Keratinocyte (primary cell): ENCODE results near the gene TGFBI.

Experiments used
- CTCF ChIP-seq, 3 experiments: IDR thresholded peaks in 1 of 3; conservative IDR thresholded peaks in 1 of 3; optimal IDR thresholded peaks in 1 of 3; 2 replicates in 2 of 3; 3 replicates in 1 of 3; pipeline versions ENCODE3 to v1.5.1; 2011; ENCODE audit warnings: low read length in 3 of 3, mild to moderate bottlenecking in 3 of 3, moderate library complexity in 2 of 3, control low read depth in 1 of 3, inconsistent platforms in 1 of 3; ENCODE audit not compliant: insufficient read depth in 2 of 3; ENCODE audit errors: extremely low read depth in 1 of 3
- EZH2 ChIP-seq: IDR thresholded peaks from one replicate; pipeline ENCODE4 v1.6.1; 2012; ENCODE audit warnings: inconsistent platforms, mild to moderate bottlenecking, low read length, moderate library complexity

DNA sequence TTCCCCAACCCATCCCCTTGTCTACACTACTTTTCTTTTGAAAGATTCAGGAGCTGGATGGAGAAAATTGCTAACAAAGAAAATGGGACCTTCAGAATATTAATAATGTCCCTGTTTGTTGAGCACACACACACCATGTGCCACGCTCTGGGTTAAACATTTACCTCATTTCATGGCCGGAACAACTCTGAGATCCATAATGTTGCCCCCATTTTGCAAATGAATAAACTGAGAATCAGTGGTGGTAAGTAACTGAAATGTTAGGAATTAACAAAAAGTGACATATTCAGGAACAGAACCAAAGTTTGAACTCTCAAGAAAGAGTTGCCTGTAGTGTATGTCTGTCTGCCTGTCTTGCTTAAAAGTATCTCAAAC lies 52.4 kb downstream of the TGFBI start:
- TF ChIP-seq CTCF (optimal IDR thresholded peaks at IDR 0.05 in 1 of 3, IDR thresholded peaks at IDR 0.05 in 1 of 3, conservative IDR thresholded peaks at IDR 0.05 in 1 of 3; ENCODE audit: extremely low read depth in 1 of 3, insufficient read depth in 2 of 3, low read length in 3 of 3) (no peak), EZH2 (no peak)
